H1 (cell line): ENCODE measurements around the gene PEX12. TPM values are rescaled to one million over a fixed set of nuclear protein-coding genes. Genes with fewer than 3 reads are reported as not detected.

Experiments
- CTCF ChIA-PET: fragments of 300-600 bp; sonication (Branson Sonifier 250); formaldehyde crosslinking; loops from one replicate; lab custom pipeline; 2021; ENCODE audit not compliant: partially characterized antibody; lab: Charles Lee
- POLR2A ChIA-PET: fragments of 300-600 bp; sonication (Branson Sonifier 250); formaldehyde crosslinking; loops from one replicate; lab custom pipeline; 2021; ENCODE audit warnings: inconsistent platforms; ENCODE audit not compliant: partially characterized antibody; lab: Charles Lee
- DNase-seq, 2 experiments: peaks; one replicate each; pipeline versions ENCODE4 v3.0.0 to v3.0.0-alpha.2; 2010 to 2022; ENCODE audit warnings: low spot score in 2 of 2, low read depth in 1 of 2, mixed read lengths in 1 of 2
- FAIRE-seq: peaks from 2 replicates; lab custom pipeline; 2011; peaks lifted over from hg19 to GRCh38; lab: Jason Lieb, UNC
- H2AFZ ChIP-seq: 2 replicates; pipeline ENCODE4 v1.8.1; 2012; ENCODE audit warnings: low read length, inconsistent platforms
- H2AK5ac ChIP-seq: 2 replicates; pipeline ENCODE4 v1.6.1; 2013; ENCODE audit warnings: low read depth, low read length
- H2BK120ac ChIP-seq: replicated peaks from 2 replicates; pipeline ENCODE3; 2013; ENCODE audit warnings: low read depth, low read length, inconsistent platforms
- H2BK12ac ChIP-seq: 2 replicates; pipeline ENCODE4 v1.6.1; 2013; ENCODE audit warnings: low read depth, low read length
- H2BK15ac ChIP-seq: 2 replicates; pipeline ENCODE4 v1.6.1; 2013; ENCODE audit warnings: low read length
- H2BK20ac ChIP-seq: 2 replicates; pipeline ENCODE4 v1.6.1; 2013; ENCODE audit warnings: low read length
- H2BK5ac ChIP-seq: 2 replicates; pipeline ENCODE4 v1.6.1; 2013; ENCODE audit warnings: low read depth, low read length
- H3K14ac ChIP-seq: 2 replicates; pipeline ENCODE4 v1.6.1; 2013; ENCODE audit warnings: inconsistent platforms; ENCODE audit not compliant: insufficient read length
- H3K18ac ChIP-seq: 2 replicates; pipeline ENCODE4 v1.6.1; 2013; ENCODE audit warnings: low read length; ENCODE audit errors: extremely low read depth
- H3K23ac ChIP-seq: 2 replicates; pipeline ENCODE4 v1.6.1; 2013; ENCODE audit warnings: inconsistent platforms; ENCODE audit not compliant: insufficient read length
- H3K23me2 ChIP-seq: 2 replicates; pipeline ENCODE4 v1.6.1; 2013; ENCODE audit warnings: low read depth, low read length
- H3K27ac ChIP-seq: 2 replicates; pipeline ENCODE4 v1.6.1; 2011; ENCODE audit warnings: low read depth, low read length, inconsistent platforms
- H3K27me3 ChIP-seq, 4 experiments: replicated peaks in 1 of 4; 1 replicate in 1 of 4; 2 replicates in 3 of 4; pipeline versions ENCODE4 v1.6.1 to v1.8.1; 2011 to 2013; ENCODE audit warnings: low read length in 3 of 4, mild to moderate bottlenecking in 3 of 4, inconsistent platforms in 2 of 4, mixed read lengths in 2 of 4, moderate library complexity in 1 of 4; ENCODE audit not compliant: control insufficient read depth in 3 of 4, insufficient read depth in 3 of 4; ENCODE audit errors: extremely low read depth in 1 of 4
- H3K36me3 ChIP-seq, 4 experiments: 2 replicates each; pipeline versions ENCODE4 v1.6.1 to v1.8.1; 2011 to 2013; ENCODE audit warnings: mild to moderate bottlenecking in 4 of 4, low read length in 3 of 4, moderate library complexity in 2 of 4, control low read depth in 1 of 4, inconsistent platforms in 1 of 4; ENCODE audit not compliant: insufficient read depth in 4 of 4, control insufficient read depth in 2 of 4
- H3K4ac ChIP-seq: replicated peaks from 2 replicates; pipeline ENCODE3; 2013; ENCODE audit warnings: low read length, low read depth, mixed read lengths, inconsistent platforms; ENCODE audit not compliant: insufficient read length
- H3K4me1 ChIP-seq, 4 experiments: replicated peaks in 1 of 4; 1 replicate in 1 of 4; 2 replicates in 3 of 4; pipeline versions ENCODE4 v1.6.1 to v1.8.1; 2011 to 2013; ENCODE audit warnings: low read length in 3 of 4, inconsistent platforms in 2 of 4, mixed read lengths in 1 of 4; ENCODE audit not compliant: insufficient read depth in 4 of 4, control insufficient read depth in 3 of 4
- H3K4me2 ChIP-seq, 2 experiments: 2 replicates each; pipeline versions ENCODE4 v1.6.1 to v1.8.1; 2011 to 2013; ENCODE audit warnings: low read depth in 2 of 2, low read length in 2 of 2, control low read depth in 1 of 2, inconsistent platforms in 1 of 2, mild to moderate bottlenecking in 1 of 2; ENCODE audit not compliant: insufficient read depth in 1 of 2
- H3K4me3 ChIP-seq, 4 experiments: fragments of 200-600, 300-600 bp in 1 of 4; sonication (generic), shearing (Covaris generic), sonication (Bioruptor Twin) in 1 of 4; 2 replicates each; pipeline versions ENCODE4 v1.5.1 to v1.8.1; 2011 to 2016; ENCODE audit warnings: low read length in 4 of 4, low read depth in 3 of 4, control low read depth in 2 of 4, inconsistent platforms in 2 of 4, mild to moderate bottlenecking in 2 of 4, mixed read lengths in 1 of 4, moderate library complexity in 1 of 4; ENCODE audit not compliant: insufficient read depth in 2 of 4; ENCODE audit errors: extremely low read depth in 1 of 4
- H3K56ac ChIP-seq: replicated peaks from 2 replicates; pipeline ENCODE3; 2013; ENCODE audit warnings: low read depth, mild to moderate bottlenecking, mixed read lengths, low read length, inconsistent platforms; ENCODE audit not compliant: insufficient read length
- H3K79me1 ChIP-seq: 2 replicates; pipeline ENCODE4 v1.6.1; 2013; ENCODE audit warnings: low read depth, low read length, control low read depth
- H3K79me2 ChIP-seq, 2 experiments: 2 replicates each; pipeline versions ENCODE4 v1.6.1 to v1.8.1; 2012 to 2013; ENCODE audit warnings: low read length in 2 of 2, mild to moderate bottlenecking in 2 of 2, inconsistent platforms in 1 of 2; ENCODE audit not compliant: insufficient read depth in 2 of 2, control insufficient read depth in 1 of 2
- H3K9ac ChIP-seq, 4 experiments: replicated peaks in 1 of 4; 1 replicate in 1 of 4; 2 replicates in 3 of 4; pipeline versions ENCODE4 v1.6.1 to v1.8.1; 2011 to 2013; ENCODE audit warnings: low read depth in 3 of 4, low read length in 3 of 4, control low read depth in 2 of 4, mild to moderate bottlenecking in 2 of 4, moderate library complexity in 2 of 4, inconsistent platforms in 1 of 4; ENCODE audit errors: extremely low read depth in 1 of 4
- H3K9me3 ChIP-seq, 2 experiments: 2 replicates each; pipeline versions ENCODE4 v1.6.1 to v1.8.1; 2012 to 2013; ENCODE audit warnings: mild to moderate bottlenecking in 2 of 2, moderate library complexity in 2 of 2, control low read depth in 1 of 2, inconsistent platforms in 1 of 2, low read depth in 1 of 2, low read length in 1 of 2, mixed read lengths in 1 of 2; ENCODE audit not compliant: insufficient read depth in 2 of 2
- H4K20me1 ChIP-seq, 2 experiments: replicated peaks in 1 of 2; 2 replicates each; pipeline versions ENCODE3 to v1.8.1; 2011 to 2013; ENCODE audit warnings: inconsistent platforms in 2 of 2, low read length in 2 of 2, mild to moderate bottlenecking in 1 of 2; ENCODE audit not compliant: insufficient read depth in 2 of 2, control insufficient read depth in 1 of 2
- H4K5ac ChIP-seq: 2 replicates; pipeline ENCODE4 v1.6.1; 2013; ENCODE audit warnings: low read length, low read depth, mixed read lengths, inconsistent platforms; ENCODE audit not compliant: insufficient read length
- H4K8ac ChIP-seq: 2 replicates; pipeline ENCODE4 v1.8.0; 2013; ENCODE audit warnings: mild to moderate bottlenecking, moderate library complexity, low read length, inconsistent platforms; ENCODE audit not compliant: insufficient read depth; ENCODE audit errors: extremely low read depth
- H4K91ac ChIP-seq: replicated peaks from 2 replicates; pipeline ENCODE3; 2013; ENCODE audit warnings: low read length, mixed read lengths, inconsistent platforms; ENCODE audit not compliant: insufficient read length
- BCL11A ChIP-seq, 2 experiments: IDR thresholded peaks; one replicate each; pipeline ENCODE4 v1.6.1; 2011; ENCODE audit warnings: low read depth in 2 of 2, low read length in 2 of 2, mild to moderate bottlenecking in 2 of 2
- EP300 ChIP-seq, 2 experiments: IDR thresholded peaks; 1 replicate in 1 of 2; 2 replicates in 1 of 2; pipeline ENCODE4 v1.6.1; 2011 to 2012; ENCODE audit warnings: low read depth in 2 of 2, low read length in 2 of 2, mild to moderate bottlenecking in 2 of 2, borderline replicate concordance in 1 of 2, inconsistent platforms in 1 of 2, moderate library complexity in 1 of 2
- EZH2 ChIP-seq: fragments of 200-600 bp; sonication (generic); IDR thresholded peaks from 2 replicates; pipeline ENCODE4 v1.7.1; 2012; ENCODE audit warnings: low read depth, mild to moderate bottlenecking, moderate library complexity, low read length, inconsistent platforms; ENCODE audit not compliant: severe bottlenecking
- JUND ChIP-seq: IDR thresholded peaks from 2 replicates; pipeline ENCODE4 v1.6.1; 2011; ENCODE audit warnings: mild to moderate bottlenecking, improper control_type of control experiment, low read length
- KDM5A ChIP-seq: fragments of 200-600 bp; IDR thresholded peaks from 2 replicates; pipeline ENCODE4 v1.7.1; 2012; ENCODE audit warnings: mild to moderate bottlenecking, low read length, inconsistent platforms, mixed read lengths
- MAFK ChIP-seq: IDR thresholded peaks from 2 replicates; pipeline ENCODE4 v1.6.1; 2012; ENCODE audit warnings: low read depth, mild to moderate bottlenecking, improper control_type of control experiment, low read length
- POLR2AphosphoS5 ChIP-seq: IDR thresholded peaks from 2 replicates; pipeline ENCODE4 v1.6.1; 2011; ENCODE audit warnings: low read depth, low read length
- SIX5 ChIP-seq: IDR thresholded peaks from 2 replicates; pipeline ENCODE4 v1.6.1; 2011; ENCODE audit warnings: mild to moderate bottlenecking, low read depth, low read length
- WGBS, 2 experiments: shearing (Covaris generic) in 1 of 2; methylation state at CpG; one replicate each; pipeline versions ENCODE4 v1.1.6 to v1.1.7; 2013 to 2015; ENCODE audit warnings: low lambda C conversion rate in 2 of 2, mixed read lengths in 2 of 2, inconsistent platforms in 1 of 2, low coverage in 1 of 2, missing lambda C conversion rate in 1 of 2; ENCODE audit not compliant: insufficient replicate concordance in 2 of 2, insufficient coverage in 1 of 2, insufficient read length in 1 of 2; ENCODE audit errors: extremely low coverage in 1 of 2, missing lambda C conversion rate in 1 of 2; 5-methylcytosine and 5-hydroxymethylcytosine counted together
- polyA plus RNA-seq, 7 experiments: library from polyadenylated mRNA; depleted of rRNA in 3 of 7; stranded (reverse) in 5 of 7; unstranded in 2 of 7; fragments of >200 nt in 5 of 7; fragments of 200-250 nt in 2 of 7; gene quantifications; 1 replicate in 5 of 7; 2 replicates in 1 of 7; 4 replicates in 1 of 7; pipeline versions ENCODE4 v1.2.1 to v1.2.3, GENCODE V29; 2011 to 2013; ENCODE audit warnings: missing spikeins in 2 of 7, mixed read lengths in 2 of 7
- total RNA-seq: library from RNA; stranded (reverse); fragmentation: NEBNext Ultra II Directional; extraction: Animal tissue kit (Norgen Biotek cat#: 25700); gene quantifications from 2 replicates; pipeline ENCODE4 v1.2.1, GENCODE V29; 2021

PEX12 gene
- total and polyA plus RNA-seq, 2 of the 8 experiments (the other 6 are each of a cell fraction or from before 2014, with no cell fraction given), result 3.0 to 5.9 TPM

- Histone ChIP-seq H3K27ac (no peak overlapping the region), H3K9ac (no peak overlapping the region), H2AK5ac (no peak overlapping the region), H2BK20ac (no peak overlapping the region), H3K79me1 (no peaks in the 10 kb centered on the region), H3K4me1 (no peaks in the 10 kb centered on the region), H3K4ac (no peak overlapping the region), H2BK120ac (no peak overlapping the region), H3K18ac (no peak overlapping the region)
- CTCF ChIA-PET, result interaction anchor here (0.6 to 5.2 kb wide), 19 partner anchors 10 to 407 kb away, joined by 3 to 48 read pairs (median 5); partner anchors contain the start of gene UNC45B
- TF ChIP-seq SIX5 (no peak), POLR2AphosphoS5 (no peak), JUND (no peak), KDM5A (no peak), MAFK (no peak), EP300 (IDR thresholded peaks at IDR 0.05; ENCODE audit: borderline replicate concordance in 1 of 2, low read depth in 2 of 2, low read length in 2 of 2) (no peak), BCL11A (IDR thresholded peaks at IDR 0.05; ENCODE audit: low read depth in 2 of 2, low read length in 2 of 2) (no peak), EZH2 (no peak)
- TF ChIP-seq, all 59 proteins: peak for 0
- H3K79me2 ChIP-seq, result no peaks in the 10 kb centered on the region
- H3K36me3 ChIP-seq, result no peaks in the 10 kb centered on the region
- H3K4me3 ChIP-seq, result no peak overlapping the region
- H3K23me2 ChIP-seq, result no peaks in the 10 kb centered on the region
- H3K56ac ChIP-seq, result no peak overlapping the region
- no peak overlapping the region for H2BK15ac ChIP-seq
- no peak overlapping the region for H2BK5ac ChIP-seq
- H3K4me2 ChIP-seq, result no peak overlapping the region
- H3K23ac ChIP-seq, result no peak overlapping the region
- no peak overlapping the region for H4K91ac ChIP-seq
- H4K8ac ChIP-seq, result no peak overlapping the region
- H2BK12ac ChIP-seq, result no peak overlapping the region
- POLR2A ChIA-PET, result interaction anchor here (0.7 to 1.2 kb wide), 2 partner anchors 8 to 377 kb away, joined by 3 read pairs; no protein-coding TSS in a partner anchor
- H3K9me3 ChIP-seq, result no peaks in the 10 kb centered on the region
- no peaks in the 10 kb centered on the region for H4K20me1 ChIP-seq
- no peaks in the 10 kb centered on the region for H3K27me3 ChIP-seq
- no peak overlapping the region for H3K14ac ChIP-seq
- H4K5ac ChIP-seq, result no peak overlapping the region
- DNase-seq (no peak), FAIRE-seq (no peak)
- H2AFZ ChIP-seq, result no peak overlapping the region
- WGBS, 2 experiments, result 88% methylated on average over 3 of the region's 3 CpGs; no CpG with 5 or more reads in 1 of the 2 experiments
Observed at GRCh38 chr17:35534576-35535093, 43.7 kb downstream of the PEX12 start.
